ENCODE data around the gene MTSS2.

GRCh38 chr16:70705056-70705455 is 19.2 kb upstream of the MTSS2 start:
- TF ChIP-seq CTCF (conservative IDR thresholded peaks at IDR 0.05; ENCODE audit: low read depth, low read length): no peak
- TF ChIP-seq EZH2phosphoT487 (IDR thresholded peaks at IDR 0.05; ENCODE audit: borderline replicate concordance, low read length): no peak
